K562 (cell line): ENCODE measurements around the gene REEP2. TPM values are rescaled to one million over a fixed set of nuclear protein-coding genes. Genes with fewer than 3 reads are reported as not detected.

Experiments used
- ATAC-seq: fragments of 200-7000 bp; cut with Tn5 transposase; 3 replicates; pipeline ENCODE4 v1.9.1; 2020; ENCODE audit warnings: moderate library complexity
- BruUV-seq: library from RNA; stranded (reverse); fragments of 400-500 nt; replicated peaks from 2 replicates; lab custom pipeline; 2021; lab: Mats Ljungman, UMichigan
- CTCF ChIA-PET: fragments of 300-600 bp; formaldehyde crosslinking; extraction: SDS; loops from one replicate; lab custom pipeline; 2021; ENCODE audit warnings: low intra/inter-chr PET ratio; lab: Yijun Ruan, JAX
- POLR2A ChIA-PET: fragments of 300-600, 350-650 bp; sonication (Branson Sonifier 250); formaldehyde crosslinking; extraction: SDS; loops from one replicate; lab custom pipeline; 2021; ENCODE audit warnings: antibody characterized with exemption, inconsistent platforms; lab: Yijun Ruan, JAX
- DNase-seq, 4 experiments: peaks; one replicate each; pipeline versions ENCODE4 v3.0.0 to v3.0.0-alpha.2; 2011 to 2018; ENCODE audit warnings: low spot score in 3 of 4, mixed read lengths in 3 of 4; ENCODE audit errors: extremely low read depth in 1 of 4
- FAIRE-seq: peaks from 2 replicates; lab custom pipeline; 2011; peaks lifted over from hg19 to GRCh38; lab: Jason Lieb, UNC
- H2AFZ ChIP-seq: 2 replicates; pipeline ENCODE4 v1.6.0; 2011; ENCODE audit warnings: low read depth, low read length, control low read depth, inconsistent platforms
- H3K27ac ChIP-seq: fragments of 200-600 bp; 3 replicates; pipeline ENCODE4 v1.8.0; 2011; ENCODE audit warnings: low read depth, mild to moderate bottlenecking, control low read depth, inconsistent platforms, low read length, moderate library complexity, mixed read lengths; ENCODE audit errors: extremely low read depth
- H3K27me3 ChIP-seq, 2 experiments: fragments of 300-600 bp in 1 of 2; 2 replicates in 1 of 2; 3 replicates in 1 of 2; pipeline versions ENCODE4 v1.6.0 to v1.8.0; 2011; ENCODE audit warnings: inconsistent platforms in 2 of 2, low read length in 2 of 2, mild to moderate bottlenecking in 1 of 2, mixed read lengths in 1 of 2, moderate library complexity in 1 of 2; ENCODE audit not compliant: control insufficient read depth in 2 of 2, insufficient read depth in 2 of 2
- H3K36me3 ChIP-seq: fragments of 300-600 bp; 3 replicates; pipeline ENCODE4 v1.8.0; 2011; ENCODE audit warnings: mild to moderate bottlenecking, low read length, inconsistent platforms; ENCODE audit not compliant: control insufficient read depth, insufficient read depth
- H3K4me1 ChIP-seq, 2 experiments: fragments of 200-600 bp in 1 of 2; replicated peaks in 1 of 2; 2 replicates in 1 of 2; 3 replicates in 1 of 2; pipeline versions ENCODE4 v1.5.1 to v1.8.0; 2011; ENCODE audit warnings: inconsistent platforms in 2 of 2, low read length in 2 of 2, mild to moderate bottlenecking in 1 of 2, mixed read lengths in 1 of 2, moderate library complexity in 1 of 2; ENCODE audit not compliant: control insufficient read depth in 2 of 2, insufficient read depth in 2 of 2
- H3K4me2 ChIP-seq: 2 replicates; pipeline ENCODE4 v1.6.1; 2011; ENCODE audit warnings: low read length, control low read depth, inconsistent platforms, mixed read lengths; ENCODE audit not compliant: insufficient read depth
- H3K4me3 ChIP-seq: fragments of 200-600 bp; sonication (generic), shearing (Covaris generic); 2 replicates; pipeline ENCODE4 v1.5.1; 2016; ENCODE audit warnings: control low read depth, inconsistent platforms
- H3K79me2 ChIP-seq: fragments of 200-600 bp; 3 replicates; pipeline ENCODE4 v1.8.0; 2011; ENCODE audit warnings: low read length, inconsistent platforms; ENCODE audit not compliant: control insufficient read depth, insufficient read depth
- H3K9ac ChIP-seq, 2 experiments: 2 replicates each; pipeline versions ENCODE4 v1.6.0 to v1.6.1; 2011; ENCODE audit warnings: low read depth in 2 of 2, low read length in 2 of 2, control low read depth in 1 of 2, inconsistent platforms in 1 of 2, mild to moderate bottlenecking in 1 of 2, mixed read lengths in 1 of 2; ENCODE audit not compliant: insufficient read depth in 1 of 2
- H3K9me1 ChIP-seq: one replicate; pipeline ENCODE4 v1.6.0; 2011; ENCODE audit warnings: inconsistent platforms, mild to moderate bottlenecking, low read length, moderate library complexity; ENCODE audit not compliant: control insufficient read depth, insufficient read depth
- H3K9me3 ChIP-seq: replicated peaks from 2 replicates; pipeline ENCODE4 v1.5.1; 2011; ENCODE audit warnings: low read depth, low read length, inconsistent platforms; ENCODE audit not compliant: control insufficient read depth, insufficient read depth
- H4K20me1 ChIP-seq: replicated peaks from 2 replicates; pipeline ENCODE4 v1.6.1; 2011; ENCODE audit warnings: low read length, inconsistent platforms, mixed read lengths; ENCODE audit not compliant: control insufficient read depth, insufficient read depth
- CSDE1 ChIP-seq, 2 experiments: fragments of 450-650 bp; IDR thresholded peaks; 2 replicates each; pipeline ENCODE4 v1.6.1; 2016; ENCODE audit warnings: mild to moderate bottlenecking in 1 of 2
- ERF ChIP-seq: fragments of 450-650 bp; formaldehyde crosslinking; IDR thresholded peaks from 2 replicates; pipeline ENCODE4 v1.4.0; 2020; ENCODE audit warnings: mild to moderate bottlenecking, mixed read lengths
- FIP1L1 ChIP-seq: fragments of 200-400 bp; formaldehyde crosslinking; IDR thresholded peaks from 2 replicates; pipeline ENCODE4 v1.6.1; 2018; ENCODE audit warnings: mild to moderate bottlenecking, low read depth, low read length; ENCODE audit not compliant: poor library complexity, severe bottlenecking
- NCOA2 ChIP-seq, 2 experiments: fragments of 450-650 bp; IDR thresholded peaks; 2 replicates each; pipeline ENCODE4 v1.6.1; 2018; ENCODE audit warnings: mild to moderate bottlenecking in 2 of 2, moderate library complexity in 1 of 2; ENCODE audit not compliant: partially characterized antibody in 2 of 2
- SLC30A9 ChIP-seq: fragments of 250-450 bp; sonication (Bioruptor Pico); IDR thresholded peaks from 2 replicates; pipeline ENCODE4 v1.8.0; 2022; ENCODE audit warnings: mild to moderate bottlenecking, moderate library complexity
- SMAD2 ChIP-seq: fragments of 150-350 bp; IDR thresholded peaks from 2 replicates; pipeline ENCODE4 v1.6.1; 2014; ENCODE audit warnings: low read depth, mild to moderate bottlenecking, low read length
- SMARCE1 ChIP-seq: fragments of 450-650 bp; IDR thresholded peaks from 2 replicates; pipeline ENCODE4 v1.7.1; 2016; ENCODE audit warnings: mild to moderate bottlenecking
- SRF ChIP-seq, 2 experiments: fragments of 250-450, 450-650 bp in 1 of 2; sonication (Bioruptor Pico) in 1 of 2; sonication (generic) in 1 of 2; formaldehyde crosslinking; IDR thresholded peaks; 2 replicates each; pipeline versions ENCODE4 v1.5.0 to v1.5.1; 2020 to 2022; ENCODE audit warnings: mild to moderate bottlenecking in 1 of 2, missing genetic modification reagents in 1 of 2
- TAF15 ChIP-seq: fragments of 200-400 bp; formaldehyde crosslinking; IDR thresholded peaks from 2 replicates; pipeline ENCODE4 v1.6.1; 2017; ENCODE audit warnings: mild to moderate bottlenecking, low read depth, low read length, moderate library complexity
- TCF15 ChIP-seq: fragments of 250-450 bp; sonication (Bioruptor Pico); IDR thresholded peaks from 2 replicates; pipeline ENCODE4 v1.8.0; 2022; ENCODE audit warnings: moderate library complexity, mild to moderate bottlenecking, inconsistent platforms
- TSHZ1 ChIP-seq: fragments of 250-450 bp; sonication (Bioruptor Pico); IDR thresholded peaks from 2 replicates; pipeline ENCODE4 v1.4.0; 2020; ENCODE audit warnings: mild to moderate bottlenecking, moderate library complexity
- USF1 ChIP-seq: sonication (generic); formaldehyde crosslinking; IDR thresholded peaks from 2 replicates; pipeline ENCODE4 v1.9.0; 2022; ENCODE audit warnings: mild to moderate bottlenecking, missing genetic modification reagents
- ZNF165 ChIP-seq: fragments of 250-450 bp; sonication (Bioruptor Pico); IDR thresholded peaks from 2 replicates; pipeline ENCODE4 v1.4.0; 2020; ENCODE audit warnings: borderline replicate concordance
- ZNF23 ChIP-seq: fragments of 250-450 bp; sonication (Bioruptor Pico); IDR thresholded peaks from 2 replicates; pipeline ENCODE4 v1.4.0; 2020; ENCODE audit warnings: mild to moderate bottlenecking
- ZNF77 ChIP-seq: fragments of 250-450 bp; sonication (Bioruptor Pico); IDR thresholded peaks from 2 replicates; pipeline ENCODE4 v1.5.0; 2020
- WGBS: fragments of 100-300 bp; shearing (Covaris generic); methylation state at CpG from one replicate; pipeline ENCODE4 v1.1.6; 2016; ENCODE audit warnings: low coverage, mixed read lengths; ENCODE audit not compliant: insufficient coverage; ENCODE audit errors: missing lambda C conversion rate; 5-methylcytosine and 5-hydroxymethylcytosine counted together
- in situ Hi-C: fragments of 300-500 bp; cut with MboI; formaldehyde crosslinking; loops from 4 replicates; pipeline ENCODE4 v1.15.0; 2018; ENCODE audit warnings: inconsistent platforms, mixed read lengths
- intact Hi-C: fragments of 100-400 bp; cut with micrococcal nuclease; formaldehyde crosslinking; loops from 2 replicates; pipeline ENCODE4 v1.14.2; 2022
- polyA plus RNA-seq, 8 experiments: library from polyadenylated mRNA; depleted of rRNA in 4 of 8; stranded (reverse) in 5 of 8; unstranded in 3 of 8; fragments of >200 nt; fragmentation: Nextera tagmentation in 2 of 8; fragmentation: Illumina TruSeq in 1 of 8; extraction: Ambion mirVana in 2 of 8; extraction: Trizol in 1 of 8; gene quantifications; 2 replicates each; pipeline versions ENCODE4 v1.2.1 to v1.2.3, GENCODE V29; 2011 to 2014; ENCODE audit warnings: inconsistent platforms in 1 of 8, missing spikeins in 1 of 8
- total RNA-seq, 7 experiments: library from RNA; depleted of rRNA in 6 of 7; stranded (reverse); fragments of >200 nt in 6 of 7; fragmentation: Illumina TruSeq in 2 of 7; extraction: Trizol in 2 of 7; gene quantifications; 2 replicates each; pipeline versions ENCODE4 v1.2.1 to v1.2.3, GENCODE V29; 2011 to 2021; ENCODE audit warnings: low replicate concordance in 1 of 7

The REEP2 gene
- total and polyA plus RNA-seq, 9 of the 15 experiments (the other 6 are each of a cell fraction or from before 2014, with no cell fraction given): 0.03 to 1.1 (median 0.12) TPM; not detected in 1

GRCh38 chr5:138454121-138454520 is 15.3 kb downstream of the REEP2 start (continued):
- no peak for TF ChIP-seq TSHZ1 (CRISPR knock-in tag)
- TF ChIP-seq, all 486 proteins: peak for 0

- no peak overlapping the region; a peak in 1 of 4 replicates for H3K9ac ChIP-seq
- no peaks in the 10 kb centered on the region for H3K79me2 ChIP-seq
- peaks cover 17 to 35% of the 10 kb centered on the region in 2 experiments for H3K4me1 ChIP-seq
- ChIA-PET CTCF (no interaction called here), POLR2A (interaction anchor here (0.6 to 3.4 kb wide), 8 partner anchors 8 to 271 kb away, joined by 3 to 28 read pairs (median 3); partner anchors contain the start of genes CDC23, EGR1 and ETF1)
- H3K4me3 ChIP-seq: no peak overlapping the region
- 33% methylated on average over 11 of the region's 11 CpGs for WGBS
- BruUV-seq: no TSS peak
- FAIRE-seq (no peak), ATAC-seq (no peak), DNase-seq (no peak)
- H3K9me1 ChIP-seq: no peaks in the 10 kb centered on the region
- intact Hi-C loops: loop anchor here (10.0 kb wide), 1 partner anchor 179 kb away; no protein-coding TSS in a partner anchor
- TF ChIP-seq ZNF23 (CRISPR knock-in tag) (no peak), ZNF77 (CRISPR knock-in tag) (no peak), SLC30A9 (CRISPR knock-in tag) (no peak), TCF15 (no peak), SRF (CRISPR knock-in tag; IDR thresholded peaks at IDR 0.05) (no peak), TAF15 (no peak), NCOA2 (IDR thresholded peaks at IDR 0.05; ENCODE audit: partially characterized antibody in 2 of 2) (no peak), ERF (CRISPR knock-in tag) (no peak), SMAD2 (no peak), ZNF165 (CRISPR knock-in tag) (no peak), CSDE1 (IDR thresholded peaks at IDR 0.05) (no peak), FIP1L1 (no peak), USF1 (no peak), SMARCE1 (no peak)
- no peak overlapping the region for H3K27ac ChIP-seq
- no peaks in the 10 kb centered on the region for H3K27me3 ChIP-seq
- in situ Hi-C loops: no loop called here
- no peaks in the 10 kb centered on the region for H4K20me1 ChIP-seq
- no peak overlapping the region for H2AFZ ChIP-seq
- H3K4me2 ChIP-seq: no peak overlapping the region
- no peaks in the 10 kb centered on the region for H3K36me3 ChIP-seq
- H3K9me3 ChIP-seq: no peaks in the 10 kb centered on the region
Measured at GRCh38 chr5:138455232-138455930, 16.5 kb downstream of the REEP2 start.
